ENCODE data around the gene TOR3A.
"Not testable (repeated sequence)": the region's sequence is repeated elsewhere in the genome, so short reads cannot be mapped to it uniquely, and the experiment has no call there.

TOR3A gene

GRCh38 chr1:179107706-179108629, 26.1 kb downstream of the TOR3A start:
- no peak for DNase-seq (ENCODE audit: low spot score)

- DNase-seq (ENCODE audit: low spot score): no peak
Measured at GRCh38 chr1:179108644-179109043, 26.8 kb downstream of the TOR3A start.

- DNase-seq (ENCODE audit: low spot score): no peak
Measured at GRCh38 chr1:179115181-179115580, 33.3 kb downstream of the TOR3A start.

- no peak for DNase-seq (ENCODE audit: low spot score)
Measured at GRCh38 chr1:179119513-179119912, 37.6 kb downstream of the TOR3A start.

- no peak for DNase-seq (ENCODE audit: low spot score)
Measured at GRCh38 chr1:179120736-179121135, 38.9 kb downstream of the TOR3A start.

- DNase-seq (ENCODE audit: low spot score): peak; percentile 59
Measured at GRCh38 chr1:179121159-179121938, 39.5 kb downstream of the TOR3A start.

- no peak for DNase-seq (ENCODE audit: low spot score)
Measured at GRCh38 chr1:179124873-179125272, 43.0 kb downstream of the TOR3A start.

GRCh38 chr1:179126338-179127060, 44.6 kb downstream of the TOR3A start:
- no peak for DNase-seq (ENCODE audit: low spot score)

GRCh38 chr1:179127163-179127895, 45.5 kb downstream of the TOR3A start:
- DNase-seq (ENCODE audit: low spot score): no peak

- DNase-seq (ENCODE audit: low spot score): no peak
Measured at GRCh38 chr1:179128520-179128919, 46.6 kb downstream of the TOR3A start.

- DNase-seq (ENCODE audit: low spot score): peak; percentile 62
Measured at GRCh38 chr1:179129702-179130473, 48.0 kb downstream of the TOR3A start.

- DNase-seq (ENCODE audit: low spot score): not testable (repeated sequence)
Measured at GRCh38 chr1:179135168-179135567, 53.3 kb downstream of the TOR3A start.

GRCh38 chr1:179135707-179136106, 53.8 kb downstream of the TOR3A start:
- DNase-seq (ENCODE audit: low spot score): not testable (repeated sequence)

- DNase-seq (ENCODE audit: low spot score): no peak
Measured at GRCh38 chr1:179137617-179138255, 55.9 kb downstream of the TOR3A start.

GRCh38 chr1:179138755-179139154, 56.9 kb downstream of the TOR3A start:
- DNase-seq (ENCODE audit: low spot score): not testable (repeated sequence)

- DNase-seq (ENCODE audit: low spot score): peak; percentile 10
Measured at GRCh38 chr1:179141592-179142251, 59.9 kb downstream of the TOR3A start.

- no peak for DNase-seq (ENCODE audit: low spot score)
Measured at GRCh38 chr1:179142889-179143299, 61.0 kb downstream of the TOR3A start.

GRCh38 chr1:179143322-179143721, 61.5 kb downstream of the TOR3A start:
- DNase-seq (ENCODE audit: low spot score): peak; percentile 31

GRCh38 chr1:179144626-179145025, 62.8 kb downstream of the TOR3A start:
- DNase-seq (ENCODE audit: low spot score): no peak

GRCh38 chr1:179145521-179145920, 63.7 kb downstream of the TOR3A start:
- no peak for DNase-seq (ENCODE audit: low spot score)

All from CD4-positive, alpha-beta T cell treated with Interleukin-2 at 100 ng/mL for 4 hours (primary cell).